IPS-NIHi7 (cell line): ENCODE measurements around the gene USP4.

Experiments
- DNase-seq: peaks from one replicate; pipeline ENCODE4 v3.0.0; 2012; ENCODE audit warnings: mixed read lengths; ENCODE audit errors: extremely low spot score

Gene USP4

DNA sequence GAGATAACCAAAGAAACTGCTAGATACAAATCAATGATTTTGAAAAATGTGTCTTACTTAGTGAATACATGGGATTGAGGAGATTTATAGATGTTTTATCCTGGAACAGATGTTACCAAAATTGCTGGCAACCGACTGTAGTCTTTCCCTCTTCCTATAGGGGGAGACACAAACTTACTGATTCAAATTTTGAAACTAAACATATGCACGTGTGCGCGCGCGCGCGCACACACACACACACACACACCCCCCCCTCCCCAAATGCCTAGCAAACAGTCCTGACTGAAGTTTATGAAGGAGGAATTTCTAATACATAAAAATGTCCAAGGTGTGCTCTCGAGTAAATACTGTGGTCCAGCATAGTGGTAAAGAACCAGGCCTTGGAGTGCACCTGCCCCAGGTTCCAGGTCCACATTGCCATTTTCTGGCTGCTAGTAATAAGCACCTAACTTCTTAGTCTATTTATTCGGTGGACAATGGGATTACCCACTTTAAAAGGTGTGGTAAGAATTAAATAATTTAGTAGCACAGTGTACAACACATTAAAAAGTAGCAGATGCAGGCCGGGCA lies 44.3 kb downstream of the USP4 start:
- DNase-seq: no peak

DNA sequence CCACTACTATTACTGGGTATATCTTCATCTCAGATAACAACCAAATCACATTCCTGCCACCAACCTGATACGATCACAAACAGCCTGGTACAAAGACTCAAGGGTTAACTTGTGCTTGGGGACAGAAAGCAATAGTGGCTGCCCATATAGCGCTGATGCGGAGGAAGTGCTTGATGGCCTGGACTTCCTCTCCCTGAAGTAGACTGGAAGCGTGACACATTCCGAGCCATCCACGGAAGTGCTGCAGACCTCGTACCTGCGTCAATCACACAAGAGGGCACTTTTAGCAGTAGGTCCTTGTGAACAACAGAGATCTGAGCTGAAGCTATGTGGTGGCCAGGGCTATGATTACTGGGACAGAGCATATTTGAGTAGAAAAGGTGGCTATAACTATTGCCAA lies 45.5 kb downstream of the USP4 start:
- DNase-seq: no peak

DNA sequence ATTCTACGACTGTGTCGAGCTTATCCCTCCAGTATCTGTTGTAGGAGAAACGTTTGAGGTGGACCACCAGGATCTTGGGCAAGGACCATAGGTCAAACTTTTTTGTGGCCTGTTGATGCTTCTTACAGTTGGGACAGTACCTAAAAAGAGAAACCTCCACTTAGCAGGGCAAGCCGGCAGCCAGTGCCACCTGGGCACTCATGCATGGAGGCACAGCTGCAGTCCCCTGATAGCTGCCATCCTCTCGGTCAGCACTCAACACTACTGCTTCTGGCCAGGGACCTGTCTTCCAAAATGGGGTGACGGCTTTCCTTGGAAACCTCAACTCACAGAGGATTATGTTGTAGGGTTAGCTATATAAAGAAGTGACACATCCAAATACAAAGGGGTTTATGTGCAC lies 55.9 kb downstream of the USP4 start:
- no peak for DNase-seq

DNA sequence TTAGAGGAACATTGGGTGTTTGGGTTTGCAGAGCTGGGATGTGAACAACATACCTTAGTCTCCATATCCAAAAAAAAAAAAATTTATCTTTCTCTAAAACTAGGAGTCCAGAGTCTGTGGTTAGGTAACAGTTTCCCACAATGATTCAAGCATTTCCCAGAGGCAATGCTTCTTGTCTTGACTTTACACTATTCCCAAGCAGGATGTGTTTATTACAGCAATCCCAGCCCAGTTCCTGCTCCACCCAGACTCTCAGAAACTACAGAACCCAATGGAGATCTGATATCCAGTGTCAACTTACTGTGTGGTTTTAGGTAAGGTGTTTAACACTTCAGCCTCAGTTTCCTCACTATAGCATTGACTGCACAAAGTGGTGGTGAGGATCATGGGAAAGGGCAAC lies 60.5 kb downstream of the USP4 start:
- DNase-seq: no peak

DNA sequence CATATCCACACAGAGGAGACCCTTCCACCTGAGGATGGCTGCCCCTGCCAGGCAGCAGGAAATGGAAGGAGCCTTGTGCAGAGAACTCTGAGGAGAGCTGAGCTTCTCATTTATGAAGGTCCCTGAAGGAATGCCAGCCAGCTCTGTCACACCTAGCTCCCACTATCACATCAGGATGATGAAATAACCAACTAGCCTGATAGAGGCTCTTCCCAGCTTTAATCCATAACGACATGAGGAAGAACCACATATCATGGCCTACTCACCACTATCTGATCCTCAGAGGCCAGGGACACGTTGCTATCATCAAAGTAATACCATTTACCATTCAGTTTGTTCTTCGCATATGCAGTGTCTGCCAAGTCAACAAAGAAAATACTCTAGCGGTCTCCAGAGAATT lies 61.3 kb downstream of the USP4 start:
- DNase-seq: no peak

DNA sequence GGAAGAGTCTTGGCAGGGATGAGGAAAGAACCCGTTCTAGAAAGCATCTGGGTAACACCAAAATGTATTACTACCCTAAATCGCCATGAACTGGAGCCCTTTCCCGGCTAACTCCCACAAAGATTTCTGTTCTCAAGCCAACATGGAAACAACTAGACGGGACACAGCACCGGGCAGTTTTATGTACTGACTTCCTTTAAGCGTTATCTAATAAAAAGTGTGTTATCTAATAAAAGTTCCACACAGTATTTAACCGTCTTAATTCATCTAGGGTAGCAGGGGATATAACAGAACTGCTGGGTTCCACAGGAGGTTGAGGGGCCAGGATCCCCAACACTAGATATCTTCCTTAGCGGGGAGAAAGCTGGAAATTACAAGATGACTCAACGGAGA lies 62.5 kb downstream of the USP4 start:
- no peak for DNase-seq

DNA sequence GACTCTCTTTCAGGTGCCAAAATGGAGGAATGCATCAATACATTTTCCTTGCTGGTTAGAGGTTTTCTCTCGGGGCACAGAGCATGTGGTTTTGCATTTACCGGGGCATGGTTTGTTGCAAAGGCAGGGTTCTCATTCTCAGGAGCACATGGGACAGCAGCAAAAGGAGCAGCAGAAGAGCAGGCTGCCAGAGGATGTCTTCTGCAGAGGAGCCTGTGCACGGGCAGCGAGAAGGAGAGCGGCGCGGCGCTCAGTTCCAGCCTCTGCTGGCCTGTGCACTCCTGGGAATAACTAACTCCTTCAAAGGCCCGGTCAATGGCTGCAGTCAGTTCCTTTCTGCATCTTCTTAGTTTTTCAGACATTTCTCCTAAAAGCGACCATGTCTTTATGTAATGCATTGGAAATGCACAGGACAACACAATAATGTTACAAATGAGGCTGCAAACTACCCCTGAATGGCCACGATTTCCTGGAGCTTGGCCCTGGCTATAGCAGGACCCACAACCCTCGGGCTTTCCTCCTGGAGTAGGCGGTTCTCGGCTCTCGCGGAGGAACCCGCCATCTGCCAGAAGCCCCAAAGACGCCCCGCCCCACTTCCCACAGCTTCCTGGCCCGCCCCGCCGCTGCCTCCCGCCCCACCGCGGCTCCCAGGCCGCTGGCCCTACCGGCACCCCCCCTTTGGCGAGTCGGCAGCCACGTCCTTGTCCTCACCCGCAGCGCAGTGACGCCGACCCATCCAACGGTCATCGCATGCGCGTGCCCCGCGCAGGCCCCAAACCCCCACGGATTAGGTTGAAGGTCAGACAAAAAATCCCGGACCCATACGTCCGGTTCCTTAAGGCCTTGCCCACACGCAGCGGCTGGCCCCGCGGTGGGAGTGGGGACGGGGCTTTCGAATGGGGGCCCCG lies 63.1 kb downstream of the USP4 start, which contains the start of gene C3orf62:
TSS of gene C3orf62 (minus strand) at position 758 of the 908 bp plus-strand sequence. CDS start at position 398, 360 bp downstream.
- DNase-seq: peak; percentile 93

DNA sequence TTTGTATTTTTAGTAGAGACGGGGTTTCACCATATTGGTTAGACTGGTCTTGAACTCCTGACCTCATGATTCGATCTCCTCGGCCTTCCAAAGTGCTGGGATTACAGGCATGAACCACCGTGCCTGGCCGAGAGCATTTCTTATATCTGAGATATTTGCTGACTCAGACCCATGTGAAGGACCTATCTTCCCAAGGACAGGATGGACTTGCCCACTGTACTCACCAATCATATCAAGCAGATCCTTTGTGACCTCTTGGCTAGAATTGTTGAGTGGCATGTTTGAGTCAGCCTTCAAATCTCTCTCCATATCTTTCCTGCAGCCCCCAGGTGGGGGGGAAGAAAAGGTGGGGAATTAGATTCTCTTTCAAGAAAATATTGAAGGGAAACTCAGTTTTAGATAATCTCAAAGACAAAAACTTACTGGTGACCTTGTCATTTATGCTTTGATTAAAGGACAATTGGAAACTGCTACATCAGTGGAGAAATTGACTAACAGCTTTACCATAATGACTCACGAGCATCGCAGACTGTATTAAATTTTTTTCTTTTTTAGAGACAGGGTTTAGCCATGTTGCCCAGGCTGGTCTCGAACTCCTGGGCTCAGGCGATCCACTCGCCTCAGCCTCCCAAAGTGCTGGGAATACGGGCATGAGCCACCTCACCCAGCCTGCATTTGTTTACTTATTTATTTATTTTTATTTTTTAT lies 65.9 kb downstream of the USP4 start:
- DNase-seq: no peak

DNA sequence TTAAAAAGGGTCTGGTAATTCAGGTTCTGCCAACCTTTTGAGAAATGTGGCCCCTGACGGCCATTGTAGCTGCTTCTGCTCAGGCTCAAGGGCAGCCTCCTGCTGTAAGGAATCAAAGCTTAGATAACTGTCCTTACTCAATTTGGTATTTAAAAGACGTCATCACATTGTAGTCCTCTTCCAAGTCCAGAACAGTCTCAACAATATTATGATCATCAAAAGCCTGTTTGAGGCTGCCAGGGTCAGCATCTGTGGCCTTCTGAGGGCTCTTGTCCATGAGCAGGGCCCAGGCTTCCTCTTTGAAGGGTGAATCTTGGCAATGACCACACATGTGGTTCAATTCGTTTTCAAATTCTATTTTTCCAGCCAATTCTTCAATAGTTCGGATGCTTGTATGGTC lies 68.8 kb downstream of the USP4 start:
- DNase-seq: no peak

DNA sequence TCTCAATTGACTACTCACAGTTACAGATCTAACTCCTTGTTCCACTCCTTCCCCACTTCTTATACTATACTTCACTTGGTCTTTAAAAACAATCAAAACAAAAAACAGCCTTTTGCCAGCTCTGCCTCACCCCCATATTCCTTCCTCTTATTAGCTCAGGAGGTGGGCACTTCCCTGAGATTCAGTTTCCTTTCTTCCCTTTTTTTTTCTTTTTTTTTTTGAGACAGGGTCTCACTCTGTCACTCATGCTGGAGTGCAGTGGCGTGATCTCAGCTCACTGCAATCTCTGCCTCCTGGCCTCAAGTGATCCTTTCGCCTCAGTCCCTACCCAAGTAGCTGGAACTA lies 69.7 kb downstream of the USP4 start:
- DNase-seq: no peak

DNA sequence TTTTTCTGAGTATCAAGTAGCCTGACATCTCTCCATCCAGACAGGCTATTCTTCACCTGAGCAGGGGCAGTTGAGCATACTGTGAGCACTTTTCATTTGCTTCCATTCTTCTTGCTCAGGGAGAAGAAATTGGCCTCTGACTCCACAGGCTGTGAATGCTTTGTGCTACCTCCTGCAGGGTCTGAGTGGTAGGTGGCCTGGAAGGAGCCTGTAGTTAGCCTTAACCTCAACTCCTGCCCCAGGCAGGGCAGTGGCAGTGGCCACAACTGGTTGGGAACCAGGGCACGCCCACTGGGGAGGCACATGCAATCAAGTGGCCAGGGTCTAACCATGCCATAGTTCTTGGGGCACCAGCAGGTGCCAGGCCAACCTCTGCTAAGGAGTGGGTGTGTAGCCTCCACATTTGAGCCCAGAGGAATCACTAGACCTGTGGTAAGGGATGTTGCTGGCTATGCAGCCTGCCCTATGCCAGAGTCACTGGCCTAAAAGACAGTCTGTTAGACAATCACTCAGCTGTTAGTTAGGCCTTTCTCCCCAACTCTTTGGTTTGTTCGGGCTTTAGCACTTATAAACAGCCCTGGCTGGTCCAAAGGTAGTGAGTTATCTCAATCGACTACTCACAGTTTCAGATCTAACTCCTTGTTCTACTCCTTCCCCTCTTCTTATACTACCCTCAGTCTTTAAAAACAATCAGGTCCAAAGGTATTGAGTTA lies 70.3 kb downstream of the USP4 start:
- DNase-seq: no peak

DNA sequence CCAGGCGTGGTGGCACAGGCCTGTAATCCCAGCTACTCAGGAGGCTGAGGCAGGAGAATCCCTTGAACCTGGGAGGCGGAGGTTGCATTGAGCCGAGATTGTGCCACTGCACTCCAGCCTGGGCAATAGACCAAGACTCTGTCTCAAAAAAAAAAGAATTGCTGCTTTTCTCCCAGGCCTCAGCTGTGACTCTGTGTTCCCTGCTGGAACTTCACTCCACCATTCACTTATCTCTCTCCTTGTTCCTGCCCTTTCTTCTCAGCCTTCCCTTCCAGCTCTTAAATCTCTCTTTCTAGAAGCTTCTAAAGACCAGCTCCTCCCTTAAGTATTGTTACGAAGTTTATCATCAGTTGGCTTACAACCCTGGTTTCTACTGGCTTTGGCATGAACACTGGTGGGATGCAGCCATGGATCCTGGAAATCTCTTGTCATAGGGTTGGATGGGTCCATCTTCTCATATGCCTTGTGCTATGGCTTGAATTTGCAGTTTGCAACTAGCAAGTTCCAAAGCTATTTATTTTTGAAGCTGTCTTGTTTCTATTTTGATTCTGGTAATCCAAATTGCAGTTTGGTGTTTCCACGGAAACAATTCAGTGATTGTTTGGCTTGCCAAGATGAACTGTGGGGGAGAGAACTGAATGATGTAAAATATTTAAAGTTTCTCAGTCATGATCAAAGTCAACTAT lies 73.3 kb downstream of the USP4 start:
- DNase-seq: no peak

DNA sequence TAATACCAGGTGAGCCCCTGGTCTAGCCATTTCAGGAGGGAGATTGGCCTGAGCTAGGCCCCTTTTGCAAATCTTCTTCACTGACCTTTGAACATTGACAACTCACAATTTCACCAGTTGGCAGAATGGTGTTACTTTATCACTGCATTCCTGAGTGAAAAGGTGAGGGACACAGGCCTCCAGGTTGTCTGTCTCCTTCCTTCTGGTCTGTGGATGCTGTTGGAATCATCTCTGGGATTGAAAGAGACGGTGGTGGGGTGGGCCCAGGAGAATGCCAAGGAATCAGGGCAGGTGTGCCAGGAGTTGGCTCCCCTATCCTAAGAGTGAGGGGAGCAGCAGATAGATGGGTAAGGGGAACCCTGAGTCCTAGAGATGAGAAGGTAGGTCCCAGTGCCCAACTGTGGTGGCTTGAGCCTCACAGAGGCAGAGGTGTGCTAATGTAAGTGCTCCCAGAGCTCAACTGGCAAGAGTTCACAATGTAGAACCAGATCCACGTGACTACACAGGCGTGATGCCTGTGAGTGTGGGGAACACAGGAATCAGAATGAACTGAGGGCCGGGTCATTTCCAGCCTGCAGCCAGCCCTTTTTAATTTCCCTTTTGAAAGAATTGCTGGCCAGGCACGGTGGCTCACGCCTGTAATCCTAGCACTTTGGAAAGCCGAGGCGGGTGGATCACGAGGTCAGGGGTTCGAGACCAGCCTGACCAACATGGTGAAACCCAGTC lies 74.0 kb downstream of the USP4 start:
- DNase-seq: no peak

DNA sequence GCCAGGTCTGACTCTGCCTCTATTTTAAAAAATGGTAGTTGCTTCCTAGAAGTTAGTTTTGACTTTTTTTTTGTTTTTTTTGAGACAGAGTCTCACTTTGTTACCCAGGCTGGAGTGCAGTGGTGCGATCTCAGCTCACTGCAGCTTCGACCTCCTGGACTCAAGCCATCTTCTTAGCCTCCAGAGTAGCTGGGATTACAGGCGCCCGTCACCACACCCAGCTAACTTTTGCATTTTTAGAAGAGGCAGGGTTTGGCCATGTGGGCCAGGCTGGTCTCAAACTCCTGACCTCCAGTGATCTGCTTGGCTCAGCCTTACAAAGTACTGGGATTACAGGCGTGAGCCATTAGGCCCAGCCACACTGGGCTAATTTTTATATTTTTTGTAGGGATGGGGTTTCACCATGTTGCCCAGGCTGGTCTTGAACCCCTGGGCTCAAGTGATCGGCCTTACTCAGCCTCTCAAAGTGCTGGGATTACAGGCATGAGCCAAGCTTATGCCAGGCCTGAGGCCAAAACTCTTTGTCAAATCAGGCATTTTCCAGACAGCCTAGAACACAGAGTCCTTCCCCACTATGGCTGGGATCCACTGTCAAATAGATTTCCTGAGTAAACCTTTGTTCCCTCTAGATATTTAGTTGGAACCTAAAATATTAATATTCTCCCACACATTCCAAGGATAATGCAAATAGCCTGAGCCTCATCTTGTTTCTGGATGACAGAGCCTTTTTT lies 76.5 kb downstream of the USP4 start:
- DNase-seq: no peak

DNA sequence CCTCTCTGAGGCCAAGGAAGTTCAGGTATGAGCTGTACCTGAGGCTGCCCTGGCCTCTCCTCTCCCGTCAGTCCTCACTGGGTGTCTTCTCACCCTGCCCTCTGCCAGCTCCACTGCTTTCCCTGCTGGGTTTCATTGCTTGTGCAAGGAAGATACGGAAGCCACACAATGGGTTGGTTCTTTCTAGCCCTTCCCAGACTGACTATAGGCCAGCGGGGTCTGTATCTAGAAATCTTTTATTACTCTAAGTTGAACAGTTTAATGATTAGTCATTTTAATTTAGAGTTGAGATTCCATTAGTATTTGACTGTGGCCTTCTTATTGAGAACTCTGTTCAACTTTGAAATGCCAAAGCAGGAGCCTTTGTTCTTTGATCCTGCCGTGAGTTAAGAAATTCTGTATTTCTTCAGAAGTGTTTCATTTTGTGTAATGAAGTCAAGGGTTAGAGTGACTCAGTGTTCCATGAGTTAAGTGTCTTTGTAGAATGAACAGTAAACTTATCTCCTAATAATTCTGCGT lies 79.0 kb downstream of the USP4 start:
- no peak for DNase-seq

DNA sequence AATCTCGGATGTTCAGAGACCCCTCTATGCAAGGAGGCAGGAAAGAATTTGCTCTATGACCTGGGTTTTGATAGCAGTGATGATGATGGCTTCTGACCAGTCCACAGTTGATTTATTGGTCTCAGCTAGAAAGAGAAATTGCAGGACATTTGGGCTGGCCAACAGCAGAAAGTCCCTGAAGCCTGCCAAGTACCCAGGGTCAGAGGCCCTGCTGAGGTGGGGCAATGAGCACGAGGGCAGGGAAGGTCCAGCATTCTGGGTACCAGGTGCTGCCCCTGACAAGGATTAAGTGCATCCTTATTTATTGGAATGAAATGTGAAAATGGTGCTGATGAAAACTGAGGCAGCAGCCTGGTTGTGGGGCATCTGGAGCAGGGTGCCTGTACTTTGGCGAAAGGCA lies 82.7 kb downstream of the USP4 start:
- no peak for DNase-seq

DNA sequence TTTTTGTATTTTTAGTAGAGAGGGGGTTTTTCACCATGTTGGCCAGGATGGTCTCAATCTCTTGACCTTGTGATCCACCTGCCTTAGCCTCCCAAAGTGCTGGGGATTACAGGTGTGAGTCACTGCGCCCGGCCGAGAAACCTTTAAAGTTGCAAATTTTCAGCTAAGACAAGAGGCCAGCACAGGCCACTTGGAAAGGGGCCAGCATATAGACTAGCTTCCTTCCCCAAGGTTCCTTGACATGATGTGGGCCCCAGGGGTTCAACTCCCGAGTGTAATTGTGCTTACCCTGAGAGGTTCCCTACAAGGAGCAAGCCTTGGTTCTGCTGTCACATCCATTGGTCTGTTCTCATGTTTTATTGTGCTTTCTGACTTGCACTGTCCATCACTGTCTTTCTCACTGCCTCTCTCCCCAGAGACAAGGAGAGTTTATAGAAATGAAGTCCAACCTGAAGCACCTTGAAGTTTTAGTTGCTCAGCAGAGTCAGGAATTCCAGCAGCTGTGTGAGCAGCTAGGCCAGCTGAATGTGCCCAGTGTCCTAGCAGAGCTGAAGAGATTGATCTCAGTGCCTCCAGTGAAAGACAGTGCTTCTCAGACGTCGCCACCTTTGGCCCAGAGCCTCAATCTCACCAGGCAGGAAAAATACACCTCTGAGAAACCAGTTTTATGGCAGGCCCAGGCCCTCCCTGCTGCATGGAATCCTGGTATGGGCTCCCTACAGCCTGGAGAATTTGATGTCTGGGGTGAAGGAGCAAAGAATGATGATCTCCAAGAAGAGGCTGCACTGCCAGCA lies 83.9 kb downstream of the USP4 start:
- no peak for DNase-seq

DNA sequence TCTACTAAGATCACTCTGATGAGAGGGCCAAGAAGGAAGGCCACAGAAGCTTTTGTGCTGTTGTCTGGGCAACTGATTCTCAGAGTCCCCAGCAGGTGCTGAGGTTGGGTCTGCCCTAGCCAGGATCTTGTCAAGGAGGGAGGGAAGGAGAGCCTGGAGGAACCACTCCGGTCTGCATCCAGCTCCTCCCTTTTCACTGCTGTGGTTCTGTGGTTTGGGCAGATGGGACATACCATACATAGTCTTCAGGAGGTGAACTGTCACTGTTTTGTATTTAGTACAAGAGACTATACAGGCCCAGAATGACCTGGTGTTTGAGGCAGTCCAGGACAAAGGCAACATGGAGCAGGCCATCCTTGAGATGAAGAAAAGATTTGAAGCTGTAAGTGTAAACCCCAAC lies 84.7 kb downstream of the USP4 start:
- no peak for DNase-seq

DNA sequence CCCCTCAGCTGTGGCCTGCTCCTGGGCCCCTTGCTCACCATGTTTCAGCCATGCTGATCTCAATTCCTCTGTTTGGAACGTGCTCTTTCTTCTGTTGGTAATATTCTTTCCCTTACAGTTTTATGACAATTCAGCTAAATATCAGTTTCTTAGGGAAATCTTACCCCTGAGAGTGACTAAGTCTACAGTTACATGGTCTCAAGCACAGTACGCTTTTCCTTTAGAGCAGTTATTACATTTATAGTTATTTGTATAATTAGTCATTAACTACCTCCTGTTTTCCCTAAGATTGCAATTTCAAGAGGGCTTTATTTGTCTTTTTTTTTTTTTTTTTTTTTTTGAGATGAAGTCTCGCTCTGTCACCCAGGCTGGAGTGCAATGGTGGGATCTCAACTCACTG lies 86.3 kb downstream of the USP4 start:
- DNase-seq: no peak
